GM12878 (cell line): Measurements from ENCODE around the gene ZNF613. TPM values are rescaled to one million over a fixed set of nuclear protein-coding genes. Genes with fewer than 3 reads are reported as not detected.

Source experiments
- ATAC-seq: fragments of 200-7000 bp; cut with Tn5 transposase; 3 replicates; pipeline ENCODE4 v1.9.1; 2020; ENCODE audit warnings: mild to moderate bottlenecking, moderate library complexity
- BruUV-seq: library from RNA; stranded (reverse); fragments of 400-500 nt; replicated peaks from 2 replicates; lab custom pipeline; 2021; lab: Mats Ljungman, UMichigan
- CTCF ChIA-PET: fragments of 300-600 bp; sonication (Branson Sonifier 250); formaldehyde crosslinking; extraction: SDS; loops from one replicate; lab custom pipeline; 2021; ENCODE audit warnings: inconsistent platforms; lab: Yijun Ruan, JAX
- POLR2A ChIA-PET: fragments of 350-600 bp; formaldehyde crosslinking; extraction: SDS; loops from one replicate; lab custom pipeline; 2021; ENCODE audit warnings: inconsistent platforms; lab: Charles Lee
- RAD21 ChIA-PET: fragments of 300-600 bp; sonication (Branson Sonifier 250); formaldehyde crosslinking; loops from one replicate; lab custom pipeline; 2023; ENCODE audit warnings: antibody characterized with exemption; ENCODE audit not compliant: unreplicated experiment; lab: Charles Lee
- SMC1A ChIA-PET: fragments of 300-600 bp; sonication (Branson Sonifier 250); formaldehyde crosslinking; loops from one replicate; lab custom pipeline; 2023; ENCODE audit not compliant: unreplicated experiment, uncharacterized antibody; lab: Charles Lee
- DNase-seq: peaks from one replicate; pipeline ENCODE4 v3.0.0-alpha.2; 2011; ENCODE audit warnings: low read depth, low spot score
- FAIRE-seq: peaks from 3 replicates; lab custom pipeline; 2011; peaks lifted over from hg19 to GRCh38; lab: Jason Lieb, UNC
- H2AFZ ChIP-seq: 2 replicates; pipeline ENCODE4 v1.6.0; 2011; ENCODE audit warnings: low read depth, low read length, control low read depth; ENCODE audit not compliant: control insufficient read depth
- H3K27ac ChIP-seq: 2 replicates; pipeline ENCODE4 v1.5.1; 2011; ENCODE audit warnings: control low read depth; ENCODE audit not compliant: control insufficient read depth, insufficient read depth
- H3K27me3 ChIP-seq, 2 experiments: replicated peaks in 1 of 2; 2 replicates each; pipeline versions ENCODE4 v1.6.0 to v1.6.1; 2011; ENCODE audit warnings: low read length in 1 of 2; ENCODE audit not compliant: control insufficient read depth in 2 of 2, insufficient read depth in 2 of 2
- H3K36me3 ChIP-seq, 2 experiments: 2 replicates each; pipeline ENCODE4 v1.5.1; 2011; ENCODE audit warnings: low read length in 1 of 2; ENCODE audit not compliant: control insufficient read depth in 2 of 2, insufficient read depth in 2 of 2
- H3K4me1 ChIP-seq: 2 replicates; pipeline ENCODE4 v1.6.1; 2011; ENCODE audit warnings: mild to moderate bottlenecking, low read length, moderate library complexity, mixed read lengths; ENCODE audit not compliant: control insufficient read depth, insufficient read depth
- H3K4me2 ChIP-seq: 2 replicates; pipeline ENCODE4 v1.6.0; 2011; ENCODE audit warnings: control low read depth; ENCODE audit not compliant: control insufficient read depth, insufficient read depth
- H3K4me3 ChIP-seq: fragments of 200-600 bp; sonication (generic); 2 replicates; pipeline ENCODE4 v1.5.1; 2016
- H3K79me2 ChIP-seq: 2 replicates; pipeline ENCODE4 v1.6.0; 2011; ENCODE audit warnings: low read length; ENCODE audit not compliant: control insufficient read depth, insufficient read depth
- H3K9ac ChIP-seq: 2 replicates; pipeline ENCODE4 v1.8.0; 2011; ENCODE audit warnings: low read length, control low read depth, mixed read lengths; ENCODE audit not compliant: control insufficient read depth, insufficient read depth
- H3K9me3 ChIP-seq: replicated peaks from 3 replicates; pipeline ENCODE4 v1.5.1; 2011; ENCODE audit warnings: mild to moderate bottlenecking, low read length; ENCODE audit not compliant: control insufficient read depth, insufficient read depth
- H4K20me1 ChIP-seq: 2 replicates; pipeline ENCODE4 v1.6.0; 2011; ENCODE audit not compliant: control insufficient read depth, insufficient read depth
- BRCA1 ChIP-seq: IDR thresholded peaks from 2 replicates; pipeline ENCODE4 v1.6.1; 2011; ENCODE audit warnings: low read depth, low read length, improper control_type of control experiment
- MAX ChIP-seq: IDR thresholded peaks from 2 replicates; pipeline ENCODE4 v1.6.1; 2012; ENCODE audit warnings: low read depth, low read length, improper control_type of control experiment
- MEF2A ChIP-seq: IDR thresholded peaks from 2 replicates; pipeline ENCODE4 v1.6.1; 2011; ENCODE audit warnings: low read depth, mild to moderate bottlenecking, low read length, moderate library complexity; ENCODE audit not compliant: insufficient read depth
- MTA2 ChIP-seq: fragments of 450-650 bp; IDR thresholded peaks from 2 replicates; pipeline ENCODE4 v1.6.1; 2016; ENCODE audit warnings: low read depth, mild to moderate bottlenecking, moderate library complexity
- RFX5 ChIP-seq: IDR thresholded peaks from 2 replicates; pipeline ENCODE4 v1.6.1; 2011; ENCODE audit warnings: low read depth, low read length, improper control_type of control experiment
- SIX5 ChIP-seq: IDR thresholded peaks from 2 replicates; pipeline ENCODE4 v1.6.1; 2011; ENCODE audit warnings: mild to moderate bottlenecking, low read depth, low read length, moderate library complexity; ENCODE audit not compliant: severe bottlenecking
- SKIL ChIP-seq: fragments of 450-650 bp; IDR thresholded peaks from 2 replicates; pipeline ENCODE4 v1.6.1; 2017; ENCODE audit warnings: mild to moderate bottlenecking, low read depth, inconsistent platforms; ENCODE audit not compliant: poor library complexity, severe bottlenecking
- SP1 ChIP-seq: IDR thresholded peaks from one replicate; pipeline ENCODE4 v1.6.1; 2011; ENCODE audit warnings: low read depth, low read length
- ZBTB11 ChIP-seq: fragments of 450-650 bp; formaldehyde crosslinking; IDR thresholded peaks from 2 replicates; pipeline ENCODE4 v1.5.0; 2022; ENCODE audit warnings: mild to moderate bottlenecking, missing genetic modification characterization
- ZNF274 ChIP-seq: IDR thresholded peaks from one replicate; pipeline ENCODE4 v1.8.0; 2011; ENCODE audit not compliant: insufficient read length, insufficient read depth
- WGBS: methylation state at CpG from one replicate; pipeline ENCODE4 v1.1.6; 2016; ENCODE audit warnings: low lambda C conversion rate; ENCODE audit not compliant: insufficient replicate concordance, insufficient coverage; ENCODE audit errors: missing lambda C conversion rate; 5-methylcytosine and 5-hydroxymethylcytosine counted together
- in situ Hi-C: fragments of 300-500 bp; cut with MboI; formaldehyde crosslinking; loops from 9 replicates; pipeline ENCODE4 v1.14.3; 2018; ENCODE audit warnings: mixed read lengths
- intact Hi-C: fragments of 100-400 bp; cut with micrococcal nuclease; formaldehyde crosslinking; loops from one replicate; pipeline ENCODE4 v1.14.2; 2022; ENCODE audit not compliant: unreplicated experiment
- polyA plus RNA-seq, 11 experiments: library from polyadenylated mRNA; depleted of rRNA in 4 of 11; unstranded in 6 of 11; stranded (reverse) in 5 of 11; fragments of >200 nt; fragmentation: Nextera tagmentation in 4 of 11; fragmentation: Illumina TruSeq in 1 of 11; extraction: Ambion mirVana in 4 of 11; extraction: Trizol in 1 of 11; gene quantifications; 1 replicate in 1 of 11; 2 replicates in 10 of 11; pipeline versions ENCODE4 v1.2.1 to v1.2.3, GENCODE V29; 2011 to 2016; ENCODE audit warnings: inconsistent platforms in 2 of 11, missing spikeins in 2 of 11, low read depth in 1 of 11
- total RNA-seq, 4 experiments: library from RNA; depleted of rRNA in 3 of 4; stranded (reverse); fragments of >200 nt in 3 of 4; fragmentation: Illumina TruSeq in 1 of 4; extraction: Trizol in 1 of 4; gene quantifications; 2 replicates each; pipeline versions ENCODE4 v1.2.1 to v1.2.3, GENCODE V29; 2013 to 2021

The ZNF613 gene
- total and polyA plus RNA-seq, 10 of the 15 experiments (the other 5 are each of a cell fraction or from before 2014, with no cell fraction given) = 3.3 to 7.8 (median 5.0) TPM

- RAD21 ChIA-PET = no interaction called here
- 100% methylated on average over 4 of the region's 4 CpGs for WGBS
- CTCF ChIA-PET = no interaction called here
- no peak overlapping the region for H3K4me2 ChIP-seq
- no peak for DNase-seq
- in situ Hi-C loops (no loop called here), intact Hi-C loops (no loop called here)
- H3K27ac ChIP-seq = no peak overlapping the region
- H3K9me3 ChIP-seq = peaks cover 23% of the 10 kb centered on the region; the same call in 2 of the 3 replicates
- ATAC-seq = no peak
- TF ChIP-seq BRCA1 = no peak
- no peak for TF ChIP-seq RFX5
- no peak for TF ChIP-seq ZBTB11 (CRISPR knock-in tag)
- TF ChIP-seq MTA2 = no peak
- no peak for TF ChIP-seq ZNF274
- no peak for TF ChIP-seq MAX
- no peak for TF ChIP-seq MEF2A
- no peak for TF ChIP-seq SIX5
- TF ChIP-seq SP1 = no peak
- no peak for TF ChIP-seq SKIL
- SMC1A ChIA-PET = no interaction called here
- no peak overlapping the region for H3K4me3 ChIP-seq
- H3K4me1 ChIP-seq = no peaks in the 10 kb centered on the region
- no peaks in the 10 kb centered on the region for H3K27me3 ChIP-seq
- no TSS peak for BruUV-seq
- H4K20me1 ChIP-seq = no peaks in the 10 kb centered on the region
- no peak overlapping the region for H3K9ac ChIP-seq
- H3K36me3 ChIP-seq = no peaks in the 10 kb centered on the region; a peak in 1 of 4 replicates
- FAIRE-seq = no peak
- H3K79me2 ChIP-seq = peaks cover 16% of the 10 kb centered on the region
- POLR2A ChIA-PET = no interaction called here
- H2AFZ ChIP-seq = no peak overlapping the region
These were observed 56.1 kb downstream of the ZNF613 start for GRCh38 chr19:51983361-51983760.
